GM19035 (cell line): ENCODE measurements around the gene ZNF282.
A peak's percentile ranks its signal among the peaks of the same experiment; 100 is the strongest.
"Not testable (repeated sequence)": the region's sequence is repeated elsewhere in the genome, so short reads cannot be mapped to it uniquely, and the experiment has no call there.

ENCODE experiments used
- ATAC-seq: cut with Tn5 transposase; IDR thresholded peaks from one replicate; pipeline ENCODE4 v1.9.1; 2021; ENCODE audit not compliant: unreplicated experiment

The ZNF282 gene

GRCh38 chr7:149223176-149223575 is 27.8 kb downstream of the ZNF282 start:
- ATAC-seq = no peak

- no peak for ATAC-seq
Measured at GRCh38 chr7:149223761-149224160, 28.4 kb downstream of the ZNF282 start.

- ATAC-seq = no peak
Measured at GRCh38 chr7:149224352-149224751, 29.0 kb downstream of the ZNF282 start.

DNA sequence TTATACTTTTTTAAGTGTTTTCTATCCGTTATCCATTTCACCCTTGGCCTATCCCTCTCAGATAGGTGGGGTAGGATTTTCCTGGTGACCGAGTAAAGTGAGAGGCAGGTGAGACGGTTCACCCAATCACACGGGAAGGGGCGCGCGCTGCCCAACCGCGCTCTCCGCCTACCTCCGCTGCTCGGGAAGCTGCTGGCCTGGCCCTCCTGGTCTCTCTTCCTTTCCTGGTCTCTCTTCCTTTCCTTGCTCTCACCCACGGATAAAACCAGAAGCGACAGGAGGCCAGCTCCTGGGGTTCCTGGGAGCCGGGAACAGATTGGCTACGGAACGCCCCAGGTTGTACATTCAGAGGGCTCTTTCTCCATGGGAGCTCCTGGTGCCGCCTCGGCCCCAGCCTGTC is 29.8 kb downstream of the ZNF282 start:
- ATAC-seq = no peak

GRCh38 chr7:149225656-149226055 is 30.3 kb downstream of the ZNF282 start:
- no peak for ATAC-seq

GRCh38 chr7:149226366-149226765 is 31.0 kb downstream of the ZNF282 start:
- ATAC-seq = not testable (repeated sequence)

- ATAC-seq = no peak
Measured at GRCh38 chr7:149226840-149227494, 31.6 kb downstream of the ZNF282 start.

- no peak for ATAC-seq
Measured at GRCh38 chr7:149228831-149229471, 33.6 kb downstream of the ZNF282 start.

DNA sequence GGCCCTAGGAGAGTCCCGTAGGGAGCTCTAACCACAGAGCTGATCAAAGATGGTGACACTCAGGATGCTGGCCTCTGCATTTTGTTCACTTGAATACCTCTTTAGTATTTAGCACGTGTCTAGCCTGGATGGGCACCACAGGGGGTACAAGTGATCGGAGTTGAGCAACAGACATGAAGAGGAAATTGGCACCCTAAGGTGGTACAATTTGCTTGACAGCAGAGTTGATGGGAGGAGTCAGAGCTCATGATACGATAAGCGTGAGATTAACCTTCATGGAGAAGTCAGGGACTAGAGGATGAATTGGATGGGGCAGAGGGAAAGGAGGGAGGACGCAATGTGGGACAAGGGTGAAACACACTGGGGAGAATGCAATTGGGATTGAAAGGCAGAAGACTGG is 34.2 kb downstream of the ZNF282 start:
- no peak for ATAC-seq

DNA sequence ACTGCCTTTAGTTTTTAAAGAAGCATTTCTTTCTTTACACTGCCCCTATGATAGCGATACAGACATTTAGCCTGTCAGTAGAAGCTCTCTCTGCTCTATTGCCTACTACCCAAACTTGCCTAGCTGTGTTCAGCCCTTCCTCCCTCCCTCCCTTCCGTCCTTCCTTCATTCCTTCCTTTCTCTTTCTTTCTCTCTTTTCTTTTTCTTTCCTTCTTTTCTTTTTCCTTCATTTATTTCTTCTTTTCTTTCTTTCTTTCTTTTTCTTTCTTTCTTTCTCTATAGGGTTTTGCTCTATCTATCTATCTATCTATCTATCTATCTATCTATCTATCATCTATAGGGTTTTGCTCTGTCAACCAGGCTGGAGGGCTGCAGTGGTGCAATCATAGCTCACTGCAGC is 37.0 kb downstream of the ZNF282 start:
- ATAC-seq = no peak

GRCh38 chr7:149233655-149234204 is 38.4 kb downstream of the ZNF282 start:
- ATAC-seq = not testable (repeated sequence)

- no peak for ATAC-seq
Measured at GRCh38 chr7:149237502-149237901, 42.2 kb downstream of the ZNF282 start.

DNA sequence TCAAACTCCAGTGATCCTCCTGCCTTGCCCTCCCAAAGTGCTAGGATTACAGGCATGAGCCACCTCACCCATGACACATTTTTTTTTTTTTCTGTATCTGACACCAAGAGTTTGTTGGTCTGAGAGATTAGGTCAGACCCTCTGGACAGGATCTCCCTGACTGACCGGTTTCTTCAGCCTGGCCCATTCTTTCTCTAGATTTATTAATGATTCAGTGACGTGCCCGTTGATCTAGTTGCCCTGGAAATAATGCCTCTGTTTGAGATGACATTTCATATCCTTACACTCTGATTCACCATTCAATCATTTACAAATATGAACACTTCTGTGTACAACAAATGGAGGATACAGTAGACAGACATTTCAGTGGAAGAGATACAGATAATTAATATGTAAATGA is 42.7 kb downstream of the ZNF282 start:
- no peak for ATAC-seq

DNA sequence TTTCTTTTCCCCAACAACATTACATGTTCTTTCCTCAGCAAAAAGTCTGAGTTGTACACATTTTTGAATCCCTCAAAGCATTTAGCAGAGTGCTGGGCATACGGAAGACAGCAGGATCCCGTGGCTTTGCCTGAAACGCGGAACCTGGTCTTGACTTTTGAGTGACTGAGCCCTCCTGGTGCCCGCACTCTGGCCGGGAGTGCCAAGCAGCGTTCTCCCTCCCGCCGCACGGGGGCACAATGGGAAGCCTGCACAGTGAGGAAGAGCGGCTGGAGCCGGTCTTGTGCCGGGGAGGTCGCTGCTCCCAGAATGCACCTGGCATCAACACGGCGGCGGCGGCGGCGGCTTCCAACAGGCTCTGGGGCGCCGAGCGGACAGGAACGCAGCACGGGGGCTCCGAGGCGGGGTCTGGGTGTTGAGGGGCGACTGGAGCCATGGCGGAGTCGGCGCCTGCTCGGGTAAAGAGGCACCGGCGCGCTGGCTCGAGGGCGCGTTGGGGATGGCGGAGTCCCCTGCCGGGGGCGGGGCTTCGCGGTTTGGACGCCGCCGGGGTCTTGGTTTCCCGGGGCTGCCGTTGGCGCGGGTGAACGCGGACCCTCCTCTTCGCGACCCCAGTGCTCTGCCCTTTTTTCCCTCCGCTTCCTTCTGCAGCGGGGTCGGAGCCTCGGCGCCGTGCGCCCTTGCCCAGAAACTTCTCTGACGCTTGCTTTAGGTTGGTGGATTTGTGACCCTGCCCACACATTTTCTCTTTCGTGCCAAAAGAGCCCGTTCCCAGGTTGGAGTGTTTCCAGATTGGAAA is 44.2 kb downstream of the ZNF282 start, which contains the start of gene ZNF212:
TSS of gene ZNF212 (plus strand) at position 307 of the 799 bp plus-strand sequence. CDS start at position 435, 128 bp downstream.
- ATAC-seq = peak; percentile 99

DNA sequence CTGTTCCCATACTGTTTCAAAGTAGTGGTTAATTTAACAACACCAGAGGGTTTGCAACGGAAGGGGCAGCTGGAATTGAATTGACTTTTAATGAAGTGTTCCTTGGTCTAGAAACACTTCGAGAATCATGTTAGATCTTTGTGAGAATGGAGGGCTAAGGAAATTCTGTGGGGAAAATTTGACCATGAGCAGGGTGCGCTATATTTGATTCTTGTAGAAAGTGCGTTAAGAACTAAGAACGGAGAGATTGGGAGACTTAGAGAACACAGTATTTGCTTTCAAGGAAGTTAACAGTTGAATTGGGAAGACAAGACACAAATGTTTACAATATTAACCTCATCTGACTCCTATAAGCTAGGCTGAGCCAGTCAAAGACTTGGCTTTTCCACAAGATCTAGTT is 45.3 kb downstream of the ZNF282 start:
- ATAC-seq = no peak

DNA sequence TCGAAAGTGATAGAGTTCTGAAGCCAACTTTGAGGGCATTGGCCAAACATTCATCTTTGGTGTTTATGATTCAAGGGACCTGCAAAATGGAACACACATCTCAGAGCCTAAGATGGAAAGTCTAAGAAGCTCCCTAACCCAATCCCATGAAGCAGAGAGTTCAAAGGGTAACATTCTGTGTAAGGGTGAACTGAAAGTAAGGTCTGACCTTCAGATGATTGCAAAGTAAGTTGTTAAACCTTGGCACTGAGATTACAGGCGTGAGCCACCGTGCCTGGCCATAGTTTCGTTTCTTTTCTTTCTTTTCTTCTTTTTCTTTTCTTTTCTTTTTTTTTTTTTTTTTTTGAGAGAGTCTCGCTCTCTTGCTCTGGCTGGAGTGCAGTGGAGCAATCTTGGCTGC is 46.4 kb downstream of the ZNF282 start:
- ATAC-seq = no peak

GRCh38 chr7:149245244-149245643 is 49.9 kb downstream of the ZNF282 start:
- ATAC-seq = peak; percentile 57

DNA sequence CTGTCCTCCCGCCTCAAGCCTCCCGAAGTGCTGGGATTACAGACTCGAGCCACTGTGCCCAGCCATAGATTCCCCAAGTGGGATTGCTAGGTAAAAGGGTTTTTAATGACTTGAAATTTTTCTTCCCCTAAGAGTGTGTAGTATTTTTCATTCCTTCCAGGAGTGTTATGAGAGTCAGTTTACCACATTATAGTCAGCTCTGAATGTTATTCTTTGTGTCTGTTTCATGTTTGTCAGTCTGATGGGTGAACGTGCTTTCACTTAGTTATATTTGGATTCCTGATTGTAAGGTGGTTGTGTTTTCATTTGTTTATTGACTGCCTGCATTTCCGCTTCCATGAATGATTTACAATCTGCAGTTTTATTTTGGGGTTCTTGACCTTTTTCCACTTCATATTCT is 50.4 kb downstream of the ZNF282 start:
- ATAC-seq = no peak

DNA sequence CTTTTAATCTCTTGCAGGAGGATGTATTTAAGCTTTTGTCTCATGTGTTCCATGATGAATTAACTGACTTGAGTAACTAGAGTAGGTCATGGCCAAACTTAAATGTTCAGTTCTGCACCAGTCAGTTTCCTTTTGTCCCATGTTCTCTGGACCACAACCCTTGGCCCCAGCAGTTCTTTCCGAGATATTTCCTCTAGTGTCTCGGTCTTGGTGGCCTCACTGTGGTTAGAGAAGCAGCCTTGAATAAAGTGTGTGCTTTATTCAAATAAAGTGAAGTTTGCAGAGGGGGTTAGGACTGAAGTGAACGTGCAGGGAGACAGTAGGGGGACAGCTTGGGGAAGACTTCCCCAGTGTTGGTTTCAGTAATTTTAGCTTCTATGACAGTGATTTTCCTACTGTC is 53.4 kb downstream of the ZNF282 start:
- ATAC-seq = no peak

- not testable (repeated sequence) for ATAC-seq
Measured at GRCh38 chr7:149250151-149250550, 54.8 kb downstream of the ZNF282 start.

- not testable (repeated sequence) for ATAC-seq
Measured at GRCh38 chr7:149251518-149251917, 56.2 kb downstream of the ZNF282 start.

- ATAC-seq = no peak
Measured at GRCh38 chr7:149252378-149252777, 57.0 kb downstream of the ZNF282 start.
